Adrenal gland (tissue), 12 donors: ENCODE data around the gene KCNA2. TPM values are rescaled to one million over a fixed set of nuclear protein-coding genes. Genes with fewer than 3 reads are reported as not detected.

ENCODE experiments used
- DNase-seq, 7 donors: peaks; one replicate each; pipeline ENCODE4 v3.0.0-alpha.2; 2019 to 2020
- H3K27ac ChIP-seq, 5 donors: fragments of 200-600 bp; sonication (generic) in 4 of 5; 1 replicate in 3 of 5; 2 replicates in 2 of 5; pipeline versions ENCODE4 v1.5.1 to v1.8.0; 2016 to 2020; ENCODE audit warnings: mild to moderate bottlenecking in 1 of 5
- H3K27me3 ChIP-seq: fragments of 200-600 bp; 2 replicates; pipeline ENCODE4 v1.8.0; 2021
- H3K36me3 ChIP-seq, 2 donors: fragments of 200-600 bp; replicated peaks in 1 of 2; 1 replicate in 1 of 2; 2 replicates in 1 of 2; pipeline versions ENCODE4 v1.5.1 to v1.8.0; 2018 to 2022
- H3K4me1 ChIP-seq, 2 donors: fragments of 200-600 bp; replicated peaks in 1 of 2; 1 replicate in 1 of 2; 2 replicates in 1 of 2; pipeline versions ENCODE4 v1.5.1 to v1.8.0; 2018 to 2021
- H3K4me3 ChIP-seq, 4 donors: fragments of 200-600 bp; sonication (generic) in 3 of 4; one replicate each; pipeline ENCODE4 v1.5.1; 2016 to 2018
- H3K9me3 ChIP-seq, 3 donors: fragments of 200-600 bp; sonication (generic) in 1 of 3; replicated peaks in 1 of 3; 1 replicate in 2 of 3; 2 replicates in 1 of 3; pipeline versions ENCODE4 v1.5.1 to v1.8.0; 2016 to 2021
- CTCF ChIP-seq, 6 experiments: fragments of 450-650 bp in 4 of 6; fragments of 200-600 bp in 2 of 6; sonication (generic) in 1 of 6; IDR thresholded peaks; 1 replicate in 5 of 6; 2 replicates in 1 of 6; pipeline versions ENCODE4 v1.5.1 to v1.8.0; 2016 to 2021; ENCODE audit warnings: antibody characterized with exemption in 6 of 6, mild to moderate bottlenecking in 2 of 6, moderate library complexity in 1 of 6
- POLR2A ChIP-seq, 2 donors: fragments of 450-650 bp; IDR thresholded peaks; one replicate each; pipeline ENCODE4 v1.6.1; 2017; ENCODE audit warnings: antibody characterized with exemption in 2 of 2, mild to moderate bottlenecking in 2 of 2, moderate library complexity in 1 of 2
- WGBS, 4 donors: extraction: QIAGEN DNeasy Blood & Tissue Kit in 2 of 4; methylation state at CpG; one replicate each; pipeline versions ENCODE4 v1.1.5 to v1.1.7; 2013 to 2017; 5-methylcytosine and 5-hydroxymethylcytosine counted together
- intact Hi-C, 2 donors: fragments of 100-400 bp; cut with DNase I; formaldehyde crosslinking; loops; one replicate each; pipeline versions ENCODE4 v1.14.1 to v1.15.0; 2022 to 2023
- polyA plus RNA-seq, 3 donors: library from polyadenylated mRNA; stranded (reverse); fragments of 200-250 nt in 2 of 3; fragments of 350-450 nt in 1 of 3; fragmentation: Illumina TruSeq in 1 of 3; extraction: RNeasy Lipid Tissue Mini Kit (QIAGEN cat#74804) in 1 of 3; gene quantifications; one replicate each; pipeline ENCODE4 v1.2.3, GENCODE V29; 2013 to 2014
- total RNA-seq, 9 donors: library from RNA; depleted of rRNA in 4 of 9; stranded (reverse); fragments of >200 nt in 4 of 9; fragments of 120-200 nt in 1 of 9; fragmentation: NEBNext Ultra II Directional in 1 of 9; extraction: Animal tissue kit (Norgen Biotek cat#: 25700) in 1 of 9; gene quantifications; one replicate each; pipeline versions ENCODE4 v1.1.0 to v1.2.4, GENCODE V29; 2013 to 2023
- donor health status: healthy with polysubstance abuse.
- donor health status: Bipolar disorder and iron deficiency.
- donor health status: DM: yes; HTN: yes; CAD: no.
- donor health status: DM: no; HTN: no; CAD: no.
- donor health status: DM: no; HTN: no; CAD: no.
- donor health status: DM: yes; HTN: yes; CAD: no.

The KCNA2 gene
- total and polyA plus RNA-seq, 12 donors = 0.06 to 16.9 (median 0.38) TPM; not detected in 1

GRCh38 chr1:110602466-110602865 is 3.7 kb downstream of the KCNA2 start:
- peaks cover 7 to 14% of the 10 kb centered on the region in 2 donors for H3K4me1 ChIP-seq
- TF ChIP-seq CTCF (IDR thresholded peaks at IDR 0.05) = no peak
- no peak for TF ChIP-seq POLR2A (IDR thresholded peaks at IDR 0.05)
- intact Hi-C loops = no loop called here
- no peak overlapping the region for H3K27ac ChIP-seq
- no peak overlapping the region for H3K4me3 ChIP-seq
- DNase-seq = peak in 1 of 7 donors; percentile 27
- H3K27me3 ChIP-seq = peaks cover 32% of the 10 kb centered on the region
- 76 to 86% (median 83%) methylated on average over 4 of the region's 4 CpGs for WGBS, 4 donors
- no peaks in the 10 kb centered on the region for H3K9me3 ChIP-seq
- H3K36me3 ChIP-seq = no peaks in the 10 kb centered on the region

GRCh38 chr1:110601332-110601731 is 4.8 kb downstream of the KCNA2 start:
- DNase-seq = peak in 2 of 7 donors; percentile 3 to 20

GRCh38 chr1:110600716-110601115 is 5.4 kb downstream of the KCNA2 start:
- H3K36me3 ChIP-seq = no peaks in the 10 kb centered on the region
- TF ChIP-seq POLR2A (IDR thresholded peaks at IDR 0.05) = no peak
- no peak for TF ChIP-seq CTCF (IDR thresholded peaks at IDR 0.05)
- WGBS, 4 donors = 93 to 100% (median 96%) methylated on average over 1 to 3 of the region's 3 CpGs
- H3K4me3 ChIP-seq = no peak overlapping the region
- no peaks in the 10 kb centered on the region for H3K4me1 ChIP-seq
- H3K27me3 ChIP-seq = peaks cover 20% of the 10 kb centered on the region
- no peaks in the 10 kb centered on the region for H3K9me3 ChIP-seq
- peak in 2 of 7 donors; percentile 1 to 17 for DNase-seq
- intact Hi-C loops = no loop called here
- H3K27ac ChIP-seq = no peak overlapping the region

More at GRCh38 chr1:110601332-110601731, 4.8 kb downstream of the KCNA2 start:
- Histone ChIP-seq H3K27ac (no peak overlapping the region), H3K4me3 (no peak overlapping the region), H3K9me3 (no peaks in the 10 kb centered on the region), H3K4me1 (peaks cover 0 to 5% of the 10 kb centered on the region in 2 donors), H3K27me3 (peaks cover 22% of the 10 kb centered on the region), H3K36me3 (no peaks in the 10 kb centered on the region)
- TF ChIP-seq POLR2A (IDR thresholded peaks at IDR 0.05) (no peak), CTCF (IDR thresholded peaks at IDR 0.05) (no peak)
- 63 to 85% (median 81%) methylated on average over 5 of the region's 5 CpGs for WGBS, 4 donors
- intact Hi-C loops = no loop called here

GRCh38 chr1:110597966-110598365 is 8.2 kb downstream of the KCNA2 start:
- DNase-seq = peak in 1 of 7 donors; percentile 6
- Histone ChIP-seq H3K36me3 (no peaks in the 10 kb centered on the region), H3K4me3 (no peak overlapping the region), H3K27ac (no peak overlapping the region), H3K27me3 (peaks cover under 1% of the 10 kb centered on the region), H3K4me1 (no peaks in the 10 kb centered on the region), H3K9me3 (no peaks in the 10 kb centered on the region)
- WGBS, 4 donors = 60 to 91% (median 74%) methylated on average over 2 to 5 of the region's 5 CpGs
- TF ChIP-seq POLR2A (IDR thresholded peaks at IDR 0.05) = no peak
- TF ChIP-seq CTCF (IDR thresholded peaks at IDR 0.05) = no peak
- intact Hi-C loops = no loop called here
